Panc1 (cell line): ENCODE measurements around the gene DHRSX.

Experiments
- POLR2AphosphoS5 ChIP-seq: IDR thresholded peaks from 2 replicates; pipeline ENCODE4 v1.6.1; 2012; ENCODE audit warnings: mild to moderate bottlenecking, low read depth, low read length, moderate library complexity
- TF ChIP-seq, protein P1 (sequence below): fragments of 450-650 bp; IDR thresholded peaks from 2 replicates; pipeline ENCODE4 v1.5.1; 2017; ENCODE audit warnings: mild to moderate bottlenecking

DNA sequence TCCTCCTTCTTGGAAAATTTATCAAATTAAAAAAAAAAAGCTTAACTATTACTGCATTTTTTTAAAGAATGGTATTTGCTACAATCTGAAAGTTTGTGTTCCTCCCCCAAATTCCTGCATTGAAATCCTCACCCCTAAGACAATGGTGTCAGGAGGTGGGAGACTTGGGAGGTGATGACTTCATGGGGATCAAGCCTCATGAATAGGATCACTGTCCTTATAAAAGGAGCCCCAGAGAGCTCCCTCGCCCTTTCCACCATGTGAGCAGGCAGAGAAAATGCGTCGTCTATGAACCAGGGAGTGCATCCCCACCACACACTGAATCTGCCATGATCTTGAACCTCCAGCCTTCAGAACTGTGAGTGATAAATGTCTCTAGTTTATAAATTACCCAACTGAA is 38.0 kb downstream of the DHRSX start:
- TF ChIP-seq, protein P1, sequence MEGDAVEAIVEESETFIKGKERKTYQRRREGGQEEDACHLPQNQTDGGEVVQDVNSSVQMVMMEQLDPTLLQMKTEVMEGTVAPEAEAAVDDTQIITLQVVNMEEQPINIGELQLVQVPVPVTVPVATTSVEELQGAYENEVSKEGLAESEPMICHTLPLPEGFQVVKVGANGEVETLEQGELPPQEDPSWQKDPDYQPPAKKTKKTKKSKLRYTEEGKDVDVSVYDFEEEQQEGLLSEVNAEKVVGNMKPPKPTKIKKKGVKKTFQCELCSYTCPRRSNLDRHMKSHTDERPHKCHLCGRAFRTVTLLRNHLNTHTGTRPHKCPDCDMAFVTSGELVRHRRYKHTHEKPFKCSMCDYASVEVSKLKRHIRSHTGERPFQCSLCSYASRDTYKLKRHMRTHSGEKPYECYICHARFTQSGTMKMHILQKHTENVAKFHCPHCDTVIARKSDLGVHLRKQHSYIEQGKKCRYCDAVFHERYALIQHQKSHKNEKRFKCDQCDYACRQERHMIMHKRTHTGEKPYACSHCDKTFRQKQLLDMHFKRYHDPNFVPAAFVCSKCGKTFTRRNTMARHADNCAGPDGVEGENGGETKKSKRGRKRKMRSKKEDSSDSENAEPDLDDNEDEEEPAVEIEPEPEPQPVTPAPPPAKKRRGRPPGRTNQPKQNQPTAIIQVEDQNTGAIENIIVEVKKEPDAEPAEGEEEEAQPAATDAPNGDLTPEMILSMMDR: no peak
- TF ChIP-seq POLR2AphosphoS5: no peak
